ENCODE results near the gene AIRE.

Gene AIRE

GRCh38 chr21:44303490-44303981 is 17.9 kb downstream of the AIRE start:
- Mint-ChIP-seq H3K27me3 (no peaks in the 10 kb centered on the region), H3K4me1 (ENCODE audit: low read depth) (peaks cover 37% of the 10 kb centered on the region), H3K36me3 (no peaks in the 10 kb centered on the region), H3K27ac (no peak overlapping the region), H3K9me3 (ENCODE audit: low read depth) (no peaks in the 10 kb centered on the region), H3K4me3 (peak overlapping the region; percentile 56)

- no peak overlapping the region for H3K27ac Mint-ChIP-seq
- H3K36me3 Mint-ChIP-seq: no peaks in the 10 kb centered on the region
- no peaks in the 10 kb centered on the region for H3K27me3 Mint-ChIP-seq
- peaks cover 33% of the 10 kb centered on the region for H3K4me1 Mint-ChIP-seq (ENCODE audit: low read depth)
- no peak overlapping the region for H3K4me3 Mint-ChIP-seq
- H3K9me3 Mint-ChIP-seq (ENCODE audit: low read depth): no peaks in the 10 kb centered on the region
These were observed 18.4 kb downstream of the AIRE start for GRCh38 chr21:44304011-44304616.

GRCh38 chr21:44304877-44305293 is 19.2 kb downstream of the AIRE start:
- H3K4me1 Mint-ChIP-seq (ENCODE audit: low read depth): peaks cover 31% of the 10 kb centered on the region
- no peaks in the 10 kb centered on the region for H3K27me3 Mint-ChIP-seq
- no peak overlapping the region for H3K4me3 Mint-ChIP-seq
- no peaks in the 10 kb centered on the region for H3K36me3 Mint-ChIP-seq
- no peaks in the 10 kb centered on the region for H3K9me3 Mint-ChIP-seq (ENCODE audit: low read depth)
- no peak overlapping the region for H3K27ac Mint-ChIP-seq

GRCh38 chr21:44305691-44306090 is 20.0 kb downstream of the AIRE start:
- Mint-ChIP-seq H3K4me1 (ENCODE audit: low read depth) (peaks cover 30% of the 10 kb centered on the region), H3K27ac (no peak overlapping the region), H3K36me3 (no peaks in the 10 kb centered on the region), H3K27me3 (no peaks in the 10 kb centered on the region), H3K9me3 (ENCODE audit: low read depth) (no peaks in the 10 kb centered on the region), H3K4me3 (no peak overlapping the region)

- no peaks in the 10 kb centered on the region for H3K9me3 Mint-ChIP-seq (ENCODE audit: low read depth)
- peaks cover 20% of the 10 kb centered on the region for H3K4me1 Mint-ChIP-seq (ENCODE audit: low read depth)
- H3K36me3 Mint-ChIP-seq: peaks cover 5% of the 10 kb centered on the region
- H3K27me3 Mint-ChIP-seq: no peaks in the 10 kb centered on the region
- H3K27ac Mint-ChIP-seq: no peak overlapping the region
- H3K4me3 Mint-ChIP-seq: no peak overlapping the region
These were observed 21.4 kb downstream of the AIRE start for GRCh38 chr21:44306936-44307704.

GRCh38 chr21:44310628-44311507 is 25.2 kb downstream of the AIRE start:
- Mint-ChIP-seq H3K27me3 (no peaks in the 10 kb centered on the region), H3K36me3 (peaks cover 5% of the 10 kb centered on the region), H3K4me3 (no peak overlapping the region), H3K27ac (no peak overlapping the region), H3K4me1 (ENCODE audit: low read depth) (no peaks in the 10 kb centered on the region), H3K9me3 (ENCODE audit: low read depth) (no peaks in the 10 kb centered on the region)

- peaks cover 5% of the 10 kb centered on the region for H3K36me3 Mint-ChIP-seq
- H3K27me3 Mint-ChIP-seq: no peaks in the 10 kb centered on the region
- no peaks in the 10 kb centered on the region for H3K4me1 Mint-ChIP-seq (ENCODE audit: low read depth)
- no peak overlapping the region for H3K27ac Mint-ChIP-seq
- H3K9me3 Mint-ChIP-seq (ENCODE audit: low read depth): no peaks in the 10 kb centered on the region
- H3K4me3 Mint-ChIP-seq: no peak overlapping the region
These were observed 26.4 kb downstream of the AIRE start for GRCh38 chr21:44312089-44312488.

GRCh38 chr21:44312716-44313115 is 27.0 kb downstream of the AIRE start:
- no peaks in the 10 kb centered on the region for H3K27me3 Mint-ChIP-seq
- no peaks in the 10 kb centered on the region for H3K4me1 Mint-ChIP-seq (ENCODE audit: low read depth)
- H3K36me3 Mint-ChIP-seq: peaks cover 5% of the 10 kb centered on the region
- H3K9me3 Mint-ChIP-seq (ENCODE audit: low read depth): no peaks in the 10 kb centered on the region
- H3K27ac Mint-ChIP-seq: no peak overlapping the region
- no peak overlapping the region for H3K4me3 Mint-ChIP-seq

- no peak overlapping the region for H3K27ac Mint-ChIP-seq
- H3K4me3 Mint-ChIP-seq: no peak overlapping the region
- no peaks in the 10 kb centered on the region for H3K4me1 Mint-ChIP-seq (ENCODE audit: low read depth)
- H3K27me3 Mint-ChIP-seq: no peaks in the 10 kb centered on the region
- H3K9me3 Mint-ChIP-seq (ENCODE audit: low read depth): no peaks in the 10 kb centered on the region
- H3K36me3 Mint-ChIP-seq: peaks cover 5% of the 10 kb centered on the region
These were observed 27.8 kb downstream of the AIRE start for GRCh38 chr21:44313451-44313850.

GRCh38 chr21:44314128-44314527 is 28.5 kb downstream of the AIRE start:
- Mint-ChIP-seq H3K27me3 (no peaks in the 10 kb centered on the region), H3K9me3 (ENCODE audit: low read depth) (no peaks in the 10 kb centered on the region), H3K27ac (no peak overlapping the region), H3K4me1 (ENCODE audit: low read depth) (no peaks in the 10 kb centered on the region), H3K4me3 (no peak overlapping the region), H3K36me3 (peaks cover 5% of the 10 kb centered on the region)

GRCh38 chr21:44314561-44314960 is 28.9 kb downstream of the AIRE start:
- Mint-ChIP-seq H3K9me3 (ENCODE audit: low read depth) (no peaks in the 10 kb centered on the region), H3K36me3 (peaks cover 5% of the 10 kb centered on the region), H3K27me3 (no peaks in the 10 kb centered on the region), H3K4me1 (ENCODE audit: low read depth) (no peaks in the 10 kb centered on the region), H3K27ac (no peak overlapping the region), H3K4me3 (no peak overlapping the region)

- Mint-ChIP-seq H3K4me1 (ENCODE audit: low read depth) (no peaks in the 10 kb centered on the region), H3K27me3 (no peaks in the 10 kb centered on the region), H3K9me3 (ENCODE audit: low read depth) (no peaks in the 10 kb centered on the region), H3K27ac (no peak overlapping the region), H3K36me3 (peaks cover 5% of the 10 kb centered on the region), H3K4me3 (no peak overlapping the region)
These were observed 30.1 kb downstream of the AIRE start for GRCh38 chr21:44315691-44316203.

GRCh38 chr21:44316277-44316900 is 30.7 kb downstream of the AIRE start:
- Mint-ChIP-seq H3K36me3 (no peaks in the 10 kb centered on the region), H3K27ac (no peak overlapping the region), H3K9me3 (ENCODE audit: low read depth) (no peaks in the 10 kb centered on the region), H3K4me3 (no peak overlapping the region), H3K4me1 (ENCODE audit: low read depth) (no peaks in the 10 kb centered on the region), H3K27me3 (no peaks in the 10 kb centered on the region)

GRCh38 chr21:44317241-44317782 is 31.6 kb downstream of the AIRE start:
- no peak overlapping the region for H3K4me3 Mint-ChIP-seq
- H3K27ac Mint-ChIP-seq: no peak overlapping the region
- no peaks in the 10 kb centered on the region for H3K27me3 Mint-ChIP-seq
- H3K9me3 Mint-ChIP-seq (ENCODE audit: low read depth): no peaks in the 10 kb centered on the region
- H3K36me3 Mint-ChIP-seq: no peaks in the 10 kb centered on the region
- no peaks in the 10 kb centered on the region for H3K4me1 Mint-ChIP-seq (ENCODE audit: low read depth)

All from activated naive CD8-positive, alpha-beta T cell (primary cell).